SK-N-DZ (cell line): ENCODE results near the gene NOTCH1.
"Not testable (repeated sequence)": the region's sequence is repeated elsewhere in the genome, so short reads cannot be mapped to it uniquely, and the experiment has no call there.

Experiments used
- DNase-seq: peaks from one replicate; pipeline ENCODE4 v3.0.0-alpha.2; 2015; ENCODE audit warnings: low spot score

The NOTCH1 gene

DNA sequence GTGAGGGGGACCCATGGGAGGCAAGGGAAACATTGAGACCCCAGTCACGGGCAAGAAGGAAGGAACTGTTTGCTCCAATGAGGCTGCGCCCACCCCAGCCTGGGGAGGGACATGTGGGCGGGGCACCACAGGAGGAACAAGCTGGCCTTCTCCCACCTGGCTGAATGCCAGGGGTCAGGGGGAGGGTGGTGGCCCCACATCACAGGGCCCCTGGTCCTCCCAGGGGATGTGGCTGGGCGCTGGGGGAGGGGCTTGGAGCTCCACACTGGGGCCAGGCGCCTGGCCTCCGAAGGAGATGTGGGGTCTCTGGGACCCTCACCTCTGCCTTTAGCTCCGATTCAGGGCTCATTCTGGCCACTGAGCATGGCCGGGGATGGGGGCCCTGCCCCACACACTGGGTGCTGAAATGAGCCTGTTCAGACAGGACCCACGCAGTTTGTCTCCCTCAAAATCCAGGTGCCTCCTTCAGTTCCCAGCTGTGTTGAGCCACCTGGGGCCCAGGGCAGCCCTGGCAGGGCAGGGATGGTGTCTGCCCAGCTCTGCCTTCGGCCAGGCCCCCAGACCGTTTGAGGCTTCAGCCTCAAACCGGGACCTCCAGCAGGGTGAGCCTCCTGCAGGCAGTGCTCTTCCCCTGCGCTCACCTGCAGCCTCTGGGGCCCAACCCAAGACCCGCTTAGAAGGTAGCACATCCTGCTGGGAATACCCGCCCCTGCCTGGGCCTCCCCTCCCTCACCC is 33.2 kb upstream of the NOTCH1 start:
- peak; percentile 30 for DNase-seq

- no peak for DNase-seq
These were observed 32.7 kb upstream of the NOTCH1 start for GRCh38 chr9:136578626-136578914.

GRCh38 chr9:136577941-136578625 is 32.2 kb upstream of the NOTCH1 start:
- DNase-seq = no peak

DNA sequence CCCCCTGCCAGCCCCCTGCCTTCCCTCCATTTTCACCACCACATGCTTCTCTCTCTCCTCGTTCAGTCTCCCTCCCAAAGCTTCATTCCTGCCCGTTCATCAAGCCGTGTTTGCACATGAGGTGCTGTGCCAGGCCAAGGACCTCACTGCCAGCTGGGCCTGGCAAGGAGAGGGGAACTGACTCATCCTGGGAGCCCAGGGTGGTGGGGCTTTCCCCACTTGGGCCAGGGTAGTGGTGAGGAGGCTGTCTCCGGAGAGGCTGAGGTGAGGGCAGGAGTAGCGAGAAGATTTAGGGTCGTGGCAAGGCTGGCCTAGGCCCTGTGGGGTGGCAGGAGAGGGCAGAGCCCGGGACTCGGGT is 30.4 kb upstream of the NOTCH1 start:
- DNase-seq = no peak

- no peak for DNase-seq
These were observed 29.9 kb upstream of the NOTCH1 start for GRCh38 chr9:136575626-136576268.

DNA sequence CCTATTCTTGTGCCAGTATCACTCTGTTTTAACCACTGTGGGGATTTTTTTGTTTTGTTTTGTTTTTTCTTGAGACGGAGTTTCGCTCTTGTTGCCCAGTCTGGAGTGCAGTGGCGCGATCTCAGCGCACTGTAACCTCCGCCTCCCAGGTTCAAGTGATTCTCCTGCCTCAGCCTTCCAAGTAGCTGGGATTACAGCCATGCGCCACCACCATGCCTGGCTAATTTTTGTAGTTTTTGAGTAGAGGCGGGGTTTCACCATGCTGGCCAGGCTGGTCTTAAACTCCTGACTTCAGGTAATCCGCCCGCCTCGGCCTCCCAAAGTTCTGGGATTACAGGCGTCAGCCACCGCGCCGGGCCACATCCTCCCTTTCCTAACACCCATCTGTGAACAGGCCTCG is 28.8 kb upstream of the NOTCH1 start:
- not testable (repeated sequence) for DNase-seq

DNA sequence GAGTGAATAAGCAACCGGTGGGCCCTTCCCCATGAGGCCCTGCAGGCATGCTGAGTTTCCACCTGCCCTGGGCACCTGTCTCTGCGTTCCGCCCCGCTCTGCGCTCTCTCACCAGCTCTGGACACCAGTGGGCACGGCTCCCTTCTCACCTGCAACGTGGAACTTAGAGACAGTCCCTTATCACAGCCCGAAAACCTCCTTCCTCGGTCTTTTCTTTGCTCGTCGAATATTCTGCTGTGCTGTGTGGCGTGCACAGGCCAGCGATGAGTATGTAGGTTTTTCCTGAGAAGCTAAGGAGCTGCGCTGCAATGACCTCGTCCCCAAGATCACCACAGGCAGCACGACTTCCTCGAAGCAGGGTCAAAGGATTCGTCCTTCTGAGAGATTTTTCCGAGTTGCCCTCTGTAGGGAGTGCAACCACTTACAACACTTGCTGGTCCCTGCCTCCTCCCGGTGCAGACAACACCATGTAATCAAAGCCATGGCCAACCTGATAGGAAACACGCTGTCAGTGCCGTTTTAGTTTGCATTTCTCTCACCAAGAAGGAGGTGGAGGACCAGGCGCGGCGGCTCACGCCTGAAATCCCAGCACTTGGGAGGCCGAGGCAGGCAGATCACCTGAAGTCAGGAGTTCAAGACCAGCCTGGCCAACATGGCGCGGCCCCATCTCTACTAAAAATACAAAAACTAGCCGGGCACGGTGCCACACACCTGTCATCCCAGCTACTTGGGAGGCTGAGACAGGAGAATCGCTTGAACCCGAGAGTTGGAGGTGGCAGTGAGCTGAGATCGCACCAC is 27.2 kb upstream of the NOTCH1 start:
- DNase-seq = no peak

GRCh38 chr9:136572003-136572827 is 26.4 kb upstream of the NOTCH1 start:
- no peak for DNase-seq

DNA sequence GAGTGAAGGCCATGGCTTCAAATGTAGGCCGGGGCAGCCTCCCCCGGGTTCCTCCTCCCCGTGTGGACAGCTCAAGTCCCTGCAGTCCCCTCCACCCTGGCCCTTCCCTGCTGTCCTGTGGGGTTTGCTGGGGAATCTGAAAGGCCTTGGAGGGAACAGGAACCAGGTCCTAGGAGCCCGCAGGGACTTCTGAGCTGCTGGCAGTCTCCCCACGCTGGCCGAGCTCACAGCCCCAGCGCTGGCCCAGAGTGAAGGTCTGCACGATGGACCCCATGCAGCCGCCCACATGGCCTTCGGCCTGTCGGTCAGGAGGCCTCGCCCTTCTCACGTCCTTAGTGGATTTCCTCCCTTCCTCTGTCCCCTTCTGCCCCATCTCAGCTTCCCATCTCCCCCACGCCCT is 25.7 kb upstream of the NOTCH1 start:
- DNase-seq = no peak

DNA sequence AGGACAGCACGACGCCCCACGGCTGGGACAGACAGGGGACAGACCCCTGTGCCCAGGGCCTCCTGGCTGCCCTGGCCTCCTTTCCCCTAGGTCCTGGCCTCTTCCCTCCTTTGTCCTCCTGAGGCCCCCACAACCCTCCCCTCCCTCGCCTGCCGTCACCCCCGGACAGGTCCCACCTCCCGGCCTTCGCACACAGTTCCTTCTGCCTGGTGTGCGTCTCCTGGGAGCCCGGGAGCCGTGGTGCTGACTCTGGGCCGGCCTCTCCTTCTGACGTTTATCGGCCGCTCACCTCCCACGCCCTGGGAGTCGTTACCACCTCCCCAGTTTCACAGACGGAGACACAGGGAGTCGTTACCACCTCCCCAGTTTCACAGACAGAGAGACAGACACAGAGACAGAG is 25.1 kb upstream of the NOTCH1 start:
- no peak for DNase-seq

GRCh38 chr9:136570191-136570845 is 24.5 kb upstream of the NOTCH1 start:
- DNase-seq = no peak

DNA sequence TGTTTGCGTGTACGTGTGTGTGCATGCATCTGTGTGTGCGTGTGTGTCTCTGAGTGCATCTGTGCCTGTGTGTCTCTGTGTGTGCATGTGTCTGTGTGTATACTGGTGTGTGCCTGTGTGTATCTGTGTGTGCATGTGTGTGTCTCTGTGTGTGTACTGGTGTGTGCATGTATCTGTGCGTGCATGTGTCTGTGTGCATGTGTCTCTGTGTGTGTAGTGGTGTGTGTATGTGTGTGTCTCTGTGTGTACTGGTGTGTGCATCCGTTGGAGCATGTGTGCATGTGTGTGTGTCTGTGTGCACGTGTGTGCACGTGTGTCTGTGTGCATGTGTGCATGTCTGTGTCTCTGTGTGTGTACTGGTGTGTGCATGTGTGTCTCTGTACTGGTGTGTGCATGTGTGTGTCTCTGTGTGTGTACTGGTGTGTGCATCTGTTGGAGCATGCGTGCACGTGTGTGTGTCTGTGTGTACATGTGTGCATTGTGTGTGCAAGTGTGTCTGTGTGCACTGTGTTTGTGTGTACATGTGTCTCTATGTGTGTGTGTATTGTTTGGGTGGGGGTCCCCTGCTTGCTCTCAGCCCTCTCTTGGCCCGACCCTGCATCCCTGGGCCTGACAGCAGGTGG is 23.8 kb upstream of the NOTCH1 start:
- DNase-seq = no peak

GRCh38 chr9:136568288-136569081 is 22.6 kb upstream of the NOTCH1 start:
- no peak for DNase-seq

DNA sequence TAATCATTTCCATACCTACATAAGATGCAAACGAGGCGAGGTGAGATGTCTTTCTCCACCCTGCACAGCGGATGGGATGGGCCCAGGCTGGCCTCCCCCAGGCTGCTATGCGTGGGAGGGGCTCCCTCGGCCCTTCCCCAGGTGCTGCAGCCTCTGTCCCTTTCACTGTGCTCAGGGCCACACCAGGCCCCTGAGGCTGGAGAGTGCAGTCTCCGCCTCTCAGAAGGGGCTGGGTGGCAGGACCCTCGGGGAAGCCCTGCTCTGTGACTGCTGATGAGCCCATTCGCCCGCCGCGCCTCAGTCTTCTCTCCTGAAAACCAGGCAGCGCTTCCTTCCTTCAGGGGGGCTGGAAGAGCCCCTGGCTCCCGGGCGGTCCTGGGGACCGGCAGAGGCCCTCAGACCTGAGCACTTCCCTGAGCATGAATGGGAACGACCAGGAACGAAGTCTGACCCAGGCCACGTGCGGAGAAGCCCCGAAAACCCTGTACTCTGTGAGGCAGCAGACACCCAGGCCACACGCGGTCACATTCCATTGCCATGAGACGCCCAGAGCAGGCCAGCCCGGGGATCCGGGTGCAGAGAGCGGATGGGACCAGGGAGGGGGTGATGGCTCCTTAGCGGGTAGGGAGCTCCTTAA is 21.9 kb upstream of the NOTCH1 start:
- no peak for DNase-seq

- DNase-seq = no peak
These were observed 21.1 kb upstream of the NOTCH1 start for GRCh38 chr9:136566901-136567300.

DNA sequence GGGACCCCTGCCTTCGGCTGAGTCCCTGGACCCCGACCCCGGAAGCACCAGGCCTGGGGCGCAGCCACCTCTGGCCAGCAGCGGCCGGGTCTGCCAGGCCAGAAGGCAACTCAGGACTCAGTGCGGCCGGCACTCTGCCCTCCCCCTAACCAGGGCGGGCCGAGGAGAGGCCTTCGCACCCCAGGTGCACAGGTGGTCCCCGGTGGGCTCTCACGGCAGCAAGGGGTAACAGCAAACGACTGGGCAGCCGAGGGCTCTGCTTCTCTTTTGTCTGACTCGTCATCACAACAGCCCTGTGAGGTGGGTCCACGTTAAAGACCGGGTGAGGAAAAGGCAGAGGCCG is 20.7 kb upstream of the NOTCH1 start:
- no peak for DNase-seq

DNA sequence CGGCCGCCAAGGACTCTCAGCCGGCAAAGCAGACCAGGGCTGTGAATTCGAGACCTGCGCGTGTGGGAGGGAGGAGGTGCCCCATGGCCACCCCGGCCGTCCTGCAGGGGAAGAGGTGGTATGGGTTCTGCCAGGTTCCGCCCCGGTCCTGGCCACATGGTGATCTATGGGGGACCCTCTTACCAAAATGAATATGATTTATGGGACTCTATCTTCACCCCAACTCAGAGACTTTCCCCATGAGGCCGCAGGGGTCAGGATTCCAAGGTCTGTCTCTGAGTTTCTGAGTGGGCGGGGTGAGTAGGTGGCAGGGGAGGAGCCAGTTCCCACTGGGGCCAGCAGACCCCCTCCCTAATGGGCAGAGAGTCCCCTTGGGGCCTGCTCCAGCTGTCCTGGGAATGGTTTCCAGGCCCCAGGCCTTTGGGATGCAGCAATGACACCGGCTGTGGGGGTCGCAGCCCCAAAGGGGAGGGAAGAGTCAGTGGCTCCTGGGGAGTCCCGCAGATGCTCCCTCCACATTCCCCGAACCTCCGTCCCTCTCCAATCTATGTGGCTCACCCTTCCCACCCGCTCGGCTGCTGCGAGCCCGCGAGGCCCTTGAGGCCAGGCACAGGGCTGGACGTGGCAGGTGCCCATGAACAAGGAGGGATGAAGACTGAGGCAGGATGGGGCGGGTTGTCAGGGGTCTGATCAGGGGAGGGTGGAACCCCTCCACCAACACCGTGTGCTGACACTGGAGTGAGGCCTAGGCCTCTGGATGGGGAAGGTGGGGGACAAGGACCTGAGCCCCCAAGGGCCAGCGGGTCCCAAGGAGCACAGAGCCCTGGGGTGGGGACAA is 20.1 kb upstream of the NOTCH1 start:
- DNase-seq = no peak

DNA sequence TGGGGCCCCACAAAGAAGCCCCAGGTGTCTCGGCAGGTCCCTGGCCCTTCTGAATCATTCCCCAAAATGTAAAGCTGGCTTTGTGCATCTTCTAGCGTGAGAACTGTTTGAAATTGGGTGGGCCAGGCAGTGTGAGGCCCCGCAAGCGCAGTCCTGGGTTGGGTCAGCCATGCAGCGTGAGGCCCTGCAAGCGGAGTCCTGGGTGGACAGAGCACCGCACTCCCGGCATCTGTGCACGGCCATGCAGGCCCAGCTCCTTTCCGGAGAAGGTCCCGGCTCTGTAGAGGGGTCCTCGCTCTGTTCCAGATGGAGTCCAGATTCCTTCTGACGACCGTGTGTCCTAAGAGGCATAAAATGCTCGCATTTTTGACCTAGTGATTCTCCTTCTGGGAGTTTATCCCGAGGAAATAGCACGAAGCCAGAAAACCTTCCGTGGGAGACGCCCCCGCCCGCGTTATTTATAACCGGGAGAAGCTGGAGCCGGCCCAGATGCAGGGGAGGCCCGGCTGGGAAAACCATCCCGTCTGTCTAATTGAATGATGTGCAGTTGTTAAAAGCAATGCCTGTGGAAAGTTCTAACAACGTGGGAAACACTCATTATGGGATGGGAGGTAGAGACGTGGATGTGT is 19.4 kb upstream of the NOTCH1 start:
- DNase-seq = no peak
